Activated B cell treated with CpG ODN at 0.5 μM for 24 hours (primary cell): Measurements from ENCODE around the gene LLCFC1. TPM values are rescaled to one million over a fixed set of nuclear protein-coding genes. Genes with fewer than 3 reads are reported as not detected.

Experiments
- ATAC-seq: fragments of 200-7000 bp; cut with Tn5 transposase; one replicate; pipeline ENCODE4 v1.10.0; 2021; ENCODE audit warnings: low read depth, mild to moderate bottlenecking, moderate library complexity
- CTCF ChIA-PET: fragments of 350-600 bp; sonication (Branson Sonifier 250); formaldehyde crosslinking; loops from one replicate; lab custom pipeline; 2021; ENCODE audit warnings: antibody characterized with exemption; lab: Charles Lee
- POLR2A ChIA-PET: fragments of 350-600 bp; sonication (Branson Sonifier 250); formaldehyde crosslinking; loops from one replicate; lab custom pipeline; 2021; ENCODE audit warnings: antibody characterized with exemption; lab: Charles Lee
- DNase-seq: peaks from one replicate; pipeline ENCODE4 v3.0.0; 2022
- H3K27ac Mint-ChIP-seq: one replicate; pipeline ENCODE4 v1.8.0; 2020; ENCODE audit warnings: mixed read lengths
- H3K27me3 Mint-ChIP-seq: one replicate; pipeline ENCODE4 v1.8.0; 2021; ENCODE audit warnings: mixed read lengths
- H3K36me3 Mint-ChIP-seq: one replicate; pipeline ENCODE4 v1.8.0; 2021; ENCODE audit warnings: low read depth, mixed read lengths
- H3K4me1 Mint-ChIP-seq: one replicate; pipeline ENCODE4 v1.8.0; 2021; ENCODE audit warnings: mixed read lengths
- H3K4me3 Mint-ChIP-seq: one replicate; pipeline ENCODE4 v1.8.0; 2020; ENCODE audit warnings: mild to moderate bottlenecking, mixed read lengths
- H3K9me3 Mint-ChIP-seq: one replicate; pipeline ENCODE4 v1.8.0; 2020; ENCODE audit warnings: mixed read lengths
- intact Hi-C: fragments of 100-400 bp; cut with micrococcal nuclease; formaldehyde crosslinking; loops from one replicate; pipeline ENCODE4 v1.15.1; 2024
- total RNA-seq: library from RNA; stranded (reverse); gene quantifications from 2 replicates; pipeline ENCODE4 v1.2.3, GENCODE V29; 2022
- TF ChIP-seq, protein P1 (sequence below): fragments of 200-600 bp; IDR thresholded peaks from one replicate; pipeline ENCODE4 v1.8.0; 2022; ENCODE audit warnings: antibody characterized with exemption, mild to moderate bottlenecking

Gene LLCFC1
- total RNA-seq, 1 donor from 2014 or later: not detected

DNA sequence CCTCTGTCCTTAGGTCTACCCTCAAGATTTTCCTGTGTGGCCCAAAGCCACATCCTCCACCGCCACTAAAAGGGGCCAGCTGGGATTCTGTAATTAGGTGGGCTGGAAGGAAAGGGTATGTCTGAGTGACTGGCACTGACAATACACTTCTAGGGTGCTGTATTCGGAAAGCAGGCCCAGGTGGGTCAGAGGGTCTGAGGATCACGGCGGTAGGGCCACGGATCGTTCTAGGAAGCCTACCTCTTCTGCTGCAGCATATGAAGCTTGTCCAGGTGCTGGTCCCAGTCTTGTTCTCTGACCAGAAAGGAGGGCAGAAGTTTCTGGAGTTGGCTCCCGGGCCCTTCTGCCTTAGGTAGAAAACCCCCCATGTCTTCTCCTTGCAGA is 6.2 kb upstream of the LLCFC1 start:
- intact Hi-C loops: no loop called here
- ATAC-seq (no peak), DNase-seq (no peak)
- Mint-ChIP-seq H3K9me3 (no peaks in the 10 kb centered on the region), H3K4me1 (peaks cover 2% of the 10 kb centered on the region), H3K36me3 (no peaks in the 10 kb centered on the region), H3K4me3 (no peak overlapping the region), H3K27ac (no peak overlapping the region), H3K27me3 (peaks cover 12% of the 10 kb centered on the region)
- CTCF ChIA-PET: no interaction called here
- POLR2A ChIA-PET: no interaction called here
- TF ChIP-seq, protein P1, sequence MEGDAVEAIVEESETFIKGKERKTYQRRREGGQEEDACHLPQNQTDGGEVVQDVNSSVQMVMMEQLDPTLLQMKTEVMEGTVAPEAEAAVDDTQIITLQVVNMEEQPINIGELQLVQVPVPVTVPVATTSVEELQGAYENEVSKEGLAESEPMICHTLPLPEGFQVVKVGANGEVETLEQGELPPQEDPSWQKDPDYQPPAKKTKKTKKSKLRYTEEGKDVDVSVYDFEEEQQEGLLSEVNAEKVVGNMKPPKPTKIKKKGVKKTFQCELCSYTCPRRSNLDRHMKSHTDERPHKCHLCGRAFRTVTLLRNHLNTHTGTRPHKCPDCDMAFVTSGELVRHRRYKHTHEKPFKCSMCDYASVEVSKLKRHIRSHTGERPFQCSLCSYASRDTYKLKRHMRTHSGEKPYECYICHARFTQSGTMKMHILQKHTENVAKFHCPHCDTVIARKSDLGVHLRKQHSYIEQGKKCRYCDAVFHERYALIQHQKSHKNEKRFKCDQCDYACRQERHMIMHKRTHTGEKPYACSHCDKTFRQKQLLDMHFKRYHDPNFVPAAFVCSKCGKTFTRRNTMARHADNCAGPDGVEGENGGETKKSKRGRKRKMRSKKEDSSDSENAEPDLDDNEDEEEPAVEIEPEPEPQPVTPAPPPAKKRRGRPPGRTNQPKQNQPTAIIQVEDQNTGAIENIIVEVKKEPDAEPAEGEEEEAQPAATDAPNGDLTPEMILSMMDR: no peak

- H3K4me1 Mint-ChIP-seq: no peaks in the 10 kb centered on the region
- POLR2A ChIA-PET: no interaction called here
- no peaks in the 10 kb centered on the region for H3K36me3 Mint-ChIP-seq
- no peak within 1 kb of the TSS for H3K4me3 Mint-ChIP-seq
- DNase-seq: no peak
- intact Hi-C loops: no loop called here
- CTCF ChIA-PET: no interaction called here
- peaks cover 12% of the 10 kb centered on the region for H3K27me3 Mint-ChIP-seq
- TF ChIP-seq, protein P1: no peak
- H3K9me3 Mint-ChIP-seq: no peaks in the 10 kb centered on the region
- no peak for ATAC-seq
- H3K27ac Mint-ChIP-seq: no peak within 1 kb of the TSS
Observed at GRCh38 chr7:142933624-142934023, 5.7 kb upstream of the LLCFC1 start, which contains the start of gene TRPV5. TSS of gene TRPV5 (minus strand) at chr7:142933746. CDS start at chr7:142933459, 287 bp downstream.

- no peak for DNase-seq
- TF ChIP-seq, protein P1: no peak
- no peaks in the 10 kb centered on the region for H3K4me1 Mint-ChIP-seq
- no peaks in the 10 kb centered on the region for H3K9me3 Mint-ChIP-seq
- no peak overlapping the region for H3K27ac Mint-ChIP-seq
- POLR2A ChIA-PET: no interaction called here
- CTCF ChIA-PET: no interaction called here
- ATAC-seq: no peak
- intact Hi-C loops: no loop called here
- H3K36me3 Mint-ChIP-seq: no peaks in the 10 kb centered on the region
- peaks cover 12% of the 10 kb centered on the region for H3K27me3 Mint-ChIP-seq
- no peak overlapping the region for H3K4me3 Mint-ChIP-seq
Observed at GRCh38 chr7:142934056-142934455, 5.2 kb upstream of the LLCFC1 start.

- no peaks in the 10 kb centered on the region for H3K9me3 Mint-ChIP-seq
- H3K4me3 Mint-ChIP-seq: no peak overlapping the region
- ATAC-seq (no peak), DNase-seq (no peak)
- intact Hi-C loops: no loop called here
- TF ChIP-seq, protein P1: no peak
- ChIA-PET CTCF (no interaction called here), POLR2A (no interaction called here)
- peaks cover 15% of the 10 kb centered on the region for H3K27me3 Mint-ChIP-seq
- H3K4me1 Mint-ChIP-seq: no peaks in the 10 kb centered on the region
- H3K36me3 Mint-ChIP-seq: no peaks in the 10 kb centered on the region
- no peak overlapping the region for H3K27ac Mint-ChIP-seq
Observed at GRCh38 chr7:142935941-142936565, 3.2 kb upstream of the LLCFC1 start.

- CTCF ChIA-PET: no interaction called here
- ATAC-seq: no peak
Observed at GRCh38 chr7:142938611-142939010, 673 bp upstream of the LLCFC1 start.

More at GRCh38 chr7:142938611-142939010, 673 bp upstream of the LLCFC1 start:
- intact Hi-C loops: no loop called here
- Mint-ChIP-seq H3K4me1 (no peaks in the 10 kb centered on the region), H3K27ac (no peak overlapping the region), H3K9me3 (no peaks in the 10 kb centered on the region), H3K36me3 (no peaks in the 10 kb centered on the region), H3K4me3 (no peak overlapping the region), H3K27me3 (peaks cover 21% of the 10 kb centered on the region)
- TF ChIP-seq, protein P1: no peak
- DNase-seq: no peak
- POLR2A ChIA-PET: no interaction called here
